Tibial nerve (tissue), 3 donors: ENCODE measurements around the gene RSL1D1.

ENCODE experiments used
- CTCF ChIP-seq, 5 experiments: fragments of 200-600 bp in 3 of 5; fragments of 450-650 bp in 2 of 5; sonication (generic) in 3 of 5; IDR thresholded peaks; one replicate each; pipeline ENCODE4 v1.5.1; 2016 to 2019; ENCODE audit warnings: antibody characterized with exemption in 5 of 5, mild to moderate bottlenecking in 3 of 5, moderate library complexity in 2 of 5
- POLR2A ChIP-seq, 2 donors: fragments of 450-650 bp; IDR thresholded peaks; one replicate each; pipeline ENCODE4 v1.6.1; 2017; ENCODE audit warnings: antibody characterized with exemption in 2 of 2, mild to moderate bottlenecking in 2 of 2, moderate library complexity in 2 of 2

GRCh38 chr16:11833951-11834695 lies 17.2 kb downstream of the RSL1D1 start:
- TF ChIP-seq CTCF (IDR thresholded peaks at IDR 0.05) (no peak), POLR2A (IDR thresholded peaks at IDR 0.05) (no peak)
